ENCODE measurements around the gene CFL2.

DNA sequence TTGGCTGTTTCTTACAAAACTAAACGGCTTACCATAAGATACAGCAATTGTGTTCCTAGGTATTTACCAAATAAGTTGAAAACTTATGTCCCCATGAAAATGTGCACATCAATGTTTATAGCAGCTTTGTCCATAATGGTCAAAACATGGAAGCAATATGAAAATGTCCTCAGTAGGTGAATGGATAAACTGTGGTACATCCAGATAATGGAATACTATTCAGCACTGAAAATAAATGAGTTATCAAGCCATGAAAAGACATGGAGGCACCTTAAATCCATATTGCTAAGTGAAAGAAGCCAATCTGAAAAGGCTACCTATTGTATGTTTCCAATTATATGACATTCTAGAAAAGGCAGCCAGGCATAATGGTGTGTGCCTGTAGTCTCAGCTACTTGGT is 40.7 kb downstream of the CFL2 start:
- no peak for TF ChIP-seq FOXP2 (optimal IDR thresholded peaks at IDR 0.05; ENCODE audit: borderline replicate concordance, extremely low read depth, extremely low read length, insufficient read depth)
- no peak for TF ChIP-seq POLR2AphosphoS5 (IDR thresholded peaks at IDR 0.05; ENCODE audit: low read depth, low read length)
- TF ChIP-seq TAF1 (IDR thresholded peaks at IDR 0.05; ENCODE audit: borderline replicate concordance, insufficient read depth, low read length) = no peak
